OCI-LY3 (cell line): ENCODE results near the gene DUSP2.

Experiments used
- H2AFZ ChIP-seq: fragments of 200-600, 300-600 bp; shearing (Covaris generic); 2 replicates; pipeline ENCODE4 v1.6.0; 2014; ENCODE audit warnings: antibody characterized with exemption, low read depth, low read length
- H3K27ac ChIP-seq: fragments of 200-600, 300-600 bp; sonication (generic); 2 replicates; pipeline ENCODE4 v1.5.1; 2014; ENCODE audit warnings: mild to moderate bottlenecking, low read length, moderate library complexity, mixed read lengths
- H3K27me3 ChIP-seq: fragments of 200-600, 300-600 bp; sonication (generic); 2 replicates; pipeline ENCODE4 v1.6.1; 2014; ENCODE audit warnings: low read depth, low read length, mixed read lengths
- H3K36me3 ChIP-seq: fragments of 200-600, 300-600 bp; sonication (generic); replicated peaks from 2 replicates; pipeline ENCODE3; 2014; ENCODE audit warnings: low read depth, low read length, mixed read lengths
- H3K4me1 ChIP-seq: fragments of 300-600, 200-600 bp; sonication (generic); 2 replicates; pipeline ENCODE4 v1.6.1; 2014; ENCODE audit warnings: low read length, mixed read lengths
- H3K4me2 ChIP-seq: fragments of 200-600, 300-600 bp; sonication (generic); 2 replicates; pipeline ENCODE4 v1.6.1; 2014; ENCODE audit warnings: low read length, mixed read lengths
- H3K4me3 ChIP-seq: fragments of 300-600, 200-600 bp; sonication (generic); 2 replicates; pipeline ENCODE4 v1.5.1; 2014; ENCODE audit warnings: antibody characterized with exemption, mild to moderate bottlenecking, low read length, moderate library complexity
- H3K79me2 ChIP-seq: fragments of 300-600, 200-600 bp; shearing (Covaris generic); 2 replicates; pipeline ENCODE4 v1.6.1; 2014; ENCODE audit warnings: mild to moderate bottlenecking, low read length, mixed read lengths
- H3K9ac ChIP-seq: fragments of 300-600, 200-600 bp; shearing (Covaris generic); 2 replicates; pipeline ENCODE4 v1.6.0; 2014; ENCODE audit warnings: mild to moderate bottlenecking, low read length, moderate library complexity
- H3K9me3 ChIP-seq: fragments of 200-600, 300-600 bp; shearing (Covaris generic); 2 replicates; pipeline ENCODE4 v1.6.1; 2014; ENCODE audit warnings: low read length, mixed read lengths; ENCODE audit not compliant: insufficient read depth
- H4K20me1 ChIP-seq: fragments of 200-600, 300-600 bp; sonication (generic); 2 replicates; pipeline ENCODE4 v1.6.1; 2016; ENCODE audit warnings: low read length, mixed read lengths; ENCODE audit not compliant: insufficient read depth
- EZH2phosphoT487 ChIP-seq: fragments of 200-600 bp; shearing (Covaris generic); IDR thresholded peaks from 2 replicates; pipeline ENCODE4 v1.6.1; 2018; ENCODE audit warnings: antibody characterized with exemption, mixed run types, low read depth
- TF ChIP-seq, protein P1 (sequence below): fragments of 200-600, 300-600 bp; sonication (generic); IDR thresholded peaks from 2 replicates; pipeline ENCODE4 v1.5.1; 2014; ENCODE audit warnings: antibody characterized with exemption, low read length, low read depth

Gene DUSP2

DNA sequence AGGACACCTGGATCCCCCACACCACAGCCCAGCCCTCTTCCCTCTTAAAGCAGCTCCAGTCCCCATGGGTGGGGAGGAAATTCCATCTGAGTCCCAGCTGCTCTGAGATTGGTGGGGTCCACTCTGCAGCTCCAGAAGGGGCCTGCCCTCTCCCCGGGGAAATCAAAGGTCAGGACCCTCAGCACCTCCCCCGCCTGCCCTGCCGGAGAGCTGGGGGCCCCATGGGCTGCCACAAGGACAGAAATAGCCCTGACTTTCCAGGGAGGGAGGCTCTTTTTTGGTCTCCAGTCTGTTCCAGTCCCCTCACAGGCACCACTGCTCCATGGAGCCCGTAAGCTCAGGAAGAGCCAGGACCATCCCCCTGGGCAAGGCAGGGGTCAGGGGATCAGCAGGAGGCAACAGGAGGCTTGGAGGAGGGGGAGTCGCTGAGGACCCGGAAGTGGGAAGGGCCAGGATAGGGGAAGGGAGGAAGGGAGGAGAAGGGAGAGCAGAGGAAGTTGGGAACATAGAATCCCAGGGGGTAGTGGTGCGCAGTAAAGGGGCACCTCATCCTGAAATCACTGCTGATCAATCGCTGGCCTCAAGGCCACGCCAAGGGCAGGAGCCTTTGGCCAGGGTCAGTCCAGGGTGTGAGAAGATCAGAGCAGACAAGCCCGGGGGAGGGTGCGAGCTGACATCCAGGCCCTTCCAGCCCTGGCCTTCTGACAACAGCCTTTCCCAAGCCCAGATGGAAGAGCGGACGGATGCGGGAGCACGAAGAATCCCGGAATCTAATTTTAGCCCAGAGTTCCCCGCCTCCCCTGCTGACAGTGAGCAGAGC is 36.5 kb downstream of the DUSP2 start:
- no peak overlapping the region for H3K4me3 ChIP-seq
- no peak overlapping the region for H3K9ac ChIP-seq
- no peak overlapping the region for H2AFZ ChIP-seq

DNA sequence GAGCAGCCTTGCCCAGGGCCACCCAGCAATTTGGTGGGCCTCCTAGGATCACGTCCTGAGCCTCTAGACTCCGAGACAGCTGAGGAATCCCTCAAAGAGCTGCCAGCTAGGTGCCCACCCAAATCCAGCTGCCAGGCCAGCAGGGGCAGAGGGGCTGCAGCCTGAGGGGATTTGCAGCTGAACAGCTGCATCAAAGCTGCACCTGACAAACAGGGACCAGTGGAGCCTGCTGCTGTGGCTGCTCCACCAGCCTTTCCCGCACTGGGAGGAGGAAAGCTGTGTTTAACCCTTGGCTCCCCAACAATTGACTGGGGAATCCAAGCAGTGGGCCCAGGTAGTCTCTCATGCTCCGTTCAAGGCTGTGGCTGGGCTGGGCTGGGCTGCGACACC is 37.1 kb downstream of the DUSP2 start:
- no peak overlapping the region for H3K4me3 ChIP-seq
- H3K27ac ChIP-seq: no peak overlapping the region
- H3K9ac ChIP-seq: no peak overlapping the region
- TF ChIP-seq, protein P1, sequence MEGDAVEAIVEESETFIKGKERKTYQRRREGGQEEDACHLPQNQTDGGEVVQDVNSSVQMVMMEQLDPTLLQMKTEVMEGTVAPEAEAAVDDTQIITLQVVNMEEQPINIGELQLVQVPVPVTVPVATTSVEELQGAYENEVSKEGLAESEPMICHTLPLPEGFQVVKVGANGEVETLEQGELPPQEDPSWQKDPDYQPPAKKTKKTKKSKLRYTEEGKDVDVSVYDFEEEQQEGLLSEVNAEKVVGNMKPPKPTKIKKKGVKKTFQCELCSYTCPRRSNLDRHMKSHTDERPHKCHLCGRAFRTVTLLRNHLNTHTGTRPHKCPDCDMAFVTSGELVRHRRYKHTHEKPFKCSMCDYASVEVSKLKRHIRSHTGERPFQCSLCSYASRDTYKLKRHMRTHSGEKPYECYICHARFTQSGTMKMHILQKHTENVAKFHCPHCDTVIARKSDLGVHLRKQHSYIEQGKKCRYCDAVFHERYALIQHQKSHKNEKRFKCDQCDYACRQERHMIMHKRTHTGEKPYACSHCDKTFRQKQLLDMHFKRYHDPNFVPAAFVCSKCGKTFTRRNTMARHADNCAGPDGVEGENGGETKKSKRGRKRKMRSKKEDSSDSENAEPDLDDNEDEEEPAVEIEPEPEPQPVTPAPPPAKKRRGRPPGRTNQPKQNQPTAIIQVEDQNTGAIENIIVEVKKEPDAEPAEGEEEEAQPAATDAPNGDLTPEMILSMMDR: no peak
- TF ChIP-seq EZH2phosphoT487: no peak
- H4K20me1 ChIP-seq: no peaks in the 10 kb centered on the region
- H3K4me1 ChIP-seq: no peaks in the 10 kb centered on the region
- H2AFZ ChIP-seq: no peak overlapping the region
- H3K4me2 ChIP-seq: no peak overlapping the region
- no peaks in the 10 kb centered on the region; the same call in none of the 2 replicates for H3K27me3 ChIP-seq
- no peaks in the 10 kb centered on the region for H3K9me3 ChIP-seq
- no peaks in the 10 kb centered on the region for H3K79me2 ChIP-seq
- H3K36me3 ChIP-seq: no peaks in the 10 kb centered on the region

More for the DNA sequence above, 36.5 kb downstream of the DUSP2 start:
- H3K9me3 ChIP-seq: no peaks in the 10 kb centered on the region
- no peak for TF ChIP-seq EZH2phosphoT487
- TF ChIP-seq, protein P1: no peak
- no peaks in the 10 kb centered on the region; the same call in none of the 2 replicates for H3K27me3 ChIP-seq
- no peak overlapping the region for H3K27ac ChIP-seq
- H4K20me1 ChIP-seq: no peaks in the 10 kb centered on the region
- H3K79me2 ChIP-seq: no peaks in the 10 kb centered on the region
- no peak overlapping the region for H3K4me2 ChIP-seq
- H3K4me1 ChIP-seq: no peaks in the 10 kb centered on the region
- no peaks in the 10 kb centered on the region for H3K36me3 ChIP-seq

DNA sequence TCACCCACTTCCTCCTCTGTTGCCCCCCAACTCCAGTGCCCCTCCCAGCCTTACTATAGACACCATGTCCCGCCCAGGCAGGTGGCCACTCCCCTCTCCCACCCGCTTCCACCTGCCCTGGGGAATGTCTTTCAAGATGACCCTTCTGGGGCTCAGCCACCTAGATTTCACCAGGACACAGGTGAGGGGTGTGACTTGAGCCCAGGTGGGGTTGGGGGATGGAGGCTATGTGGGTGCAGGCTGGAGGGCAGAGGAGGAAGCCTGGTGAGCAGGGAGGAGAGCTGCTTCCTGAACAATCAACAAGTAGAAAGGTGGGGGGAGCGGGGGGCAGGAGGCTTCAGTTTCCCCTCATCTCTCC is 37.6 kb downstream of the DUSP2 start:
- H3K27me3 ChIP-seq: no peaks in the 10 kb centered on the region; the same call in none of the 2 replicates
- no peak overlapping the region for H3K9ac ChIP-seq
- no peak overlapping the region for H3K4me3 ChIP-seq
- H3K27ac ChIP-seq: no peak overlapping the region
- H2AFZ ChIP-seq: no peak overlapping the region
- H3K9me3 ChIP-seq: no peaks in the 10 kb centered on the region
- H3K36me3 ChIP-seq: no peaks in the 10 kb centered on the region
- no peak overlapping the region for H3K4me2 ChIP-seq
- no peak for TF ChIP-seq EZH2phosphoT487
- TF ChIP-seq, protein P1: no peak
- no peaks in the 10 kb centered on the region for H3K79me2 ChIP-seq
- no peaks in the 10 kb centered on the region for H4K20me1 ChIP-seq
- H3K4me1 ChIP-seq: no peaks in the 10 kb centered on the region

DNA sequence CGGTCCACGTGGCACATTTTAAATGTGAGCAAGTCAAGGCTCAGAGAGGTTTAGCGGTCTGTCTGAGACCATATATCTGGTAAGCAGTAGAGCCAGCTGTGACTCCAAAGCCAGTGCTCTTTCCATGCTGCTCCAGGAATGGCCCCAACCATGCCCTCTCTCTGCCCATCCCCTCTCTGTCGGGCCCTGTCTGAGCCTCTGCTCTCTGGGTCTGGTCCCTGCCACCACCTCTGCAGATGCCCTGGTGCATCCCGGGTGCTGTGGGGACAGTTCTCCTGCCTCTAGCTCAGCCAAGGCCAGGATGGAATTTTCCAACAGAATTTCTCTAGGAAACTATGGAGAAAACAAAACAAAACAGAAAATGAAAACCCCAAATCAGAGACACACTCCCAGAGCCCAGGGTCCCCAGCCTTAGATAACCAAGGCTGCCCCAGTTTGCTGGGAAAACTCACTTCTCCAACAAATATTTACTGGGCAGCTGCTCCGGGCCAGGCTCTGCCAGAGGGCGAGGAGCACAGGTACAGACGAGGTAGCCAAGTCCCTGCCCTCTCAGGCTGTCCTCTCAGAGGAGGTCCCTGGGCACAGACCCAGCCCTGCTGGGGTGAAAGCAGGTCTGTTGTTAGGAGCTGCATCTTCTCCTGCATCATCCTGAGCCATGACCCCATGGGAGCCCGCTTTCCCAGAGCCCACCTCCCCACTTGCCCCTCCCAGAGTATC is 38.1 kb downstream of the DUSP2 start:
- no peaks in the 10 kb centered on the region for H3K4me1 ChIP-seq
- no peaks in the 10 kb centered on the region for H3K9me3 ChIP-seq
- no peak overlapping the region for H3K9ac ChIP-seq
- H2AFZ ChIP-seq: no peak overlapping the region
- H4K20me1 ChIP-seq: no peaks in the 10 kb centered on the region
- no peaks in the 10 kb centered on the region for H3K79me2 ChIP-seq
- H3K4me2 ChIP-seq: no peak overlapping the region
- no peaks in the 10 kb centered on the region; the same call in none of the 2 replicates for H3K27me3 ChIP-seq
- no peak overlapping the region for H3K4me3 ChIP-seq
- H3K36me3 ChIP-seq: no peaks in the 10 kb centered on the region
- H3K27ac ChIP-seq: no peak overlapping the region
- TF ChIP-seq, protein P1: no peak
